Loucy (cell line): ENCODE measurements around the gene COL8A1.

Experiments used
- CTCF ChIP-seq: fragments of 200-600 bp; sonication (generic); conservative IDR thresholded peaks from 2 replicates; pipeline ENCODE4 v1.5.1; 2014; ENCODE audit warnings: mild to moderate bottlenecking, antibody characterized with exemption, low read length
- EZH2phosphoT487 ChIP-seq: fragments of 200-600 bp; IDR thresholded peaks from 2 replicates; pipeline ENCODE4 v1.6.1; 2018; ENCODE audit warnings: antibody characterized with exemption, mild to moderate bottlenecking, moderate library complexity, borderline replicate concordance

GRCh38 chr3:99780749-99781148, 142.4 kb downstream of the COL8A1 start:
- TF ChIP-seq CTCF, result no peak
- TF ChIP-seq EZH2phosphoT487, result no peak
